HG03139 (cell line): ENCODE results near the gene LSP1.

Experiments used
- ATAC-seq: cut with Tn5 transposase; IDR thresholded peaks from one replicate; pipeline ENCODE4 v1.9.1; 2021; ENCODE audit not compliant: unreplicated experiment

The LSP1 gene

GRCh38 chr11:1824221-1825038, 28.5 kb upstream of the LSP1 start:
- no peak for ATAC-seq

GRCh38 chr11:1825039-1825740, 27.7 kb upstream of the LSP1 start:
- no peak for ATAC-seq

DNA sequence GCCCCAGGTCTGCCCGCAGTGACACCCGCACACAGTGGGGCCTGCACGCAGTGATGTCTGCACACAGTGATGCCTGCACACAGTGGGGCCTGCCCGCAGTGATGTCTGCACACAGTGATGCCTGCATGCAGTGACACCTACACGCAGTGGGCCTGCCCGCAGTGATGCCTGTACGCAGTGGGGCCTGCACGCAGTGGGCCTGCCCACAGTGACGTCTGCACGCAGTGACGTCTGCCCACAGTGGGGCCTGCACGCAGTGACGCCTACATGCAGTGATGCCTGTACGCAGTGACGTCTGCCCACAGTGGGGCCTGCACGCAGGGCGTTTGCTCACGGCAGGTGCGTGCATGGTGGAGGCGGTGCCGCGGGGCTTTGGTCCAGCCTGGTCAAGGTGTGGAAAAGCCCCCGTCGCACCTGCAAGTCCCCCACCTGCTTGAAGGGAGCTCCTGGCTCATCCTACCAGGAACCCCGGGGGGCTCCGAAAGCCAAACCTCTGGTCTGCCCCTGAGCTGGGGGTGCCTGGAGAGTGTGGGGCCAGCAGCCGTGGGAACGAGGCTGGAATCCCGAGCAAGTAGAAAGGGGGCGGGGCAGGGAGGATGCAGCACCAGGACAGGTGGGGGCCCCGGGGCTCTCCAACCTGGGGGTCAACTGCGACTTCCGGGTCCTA, 27.0 kb upstream of the LSP1 start:
- ATAC-seq: no peak

DNA sequence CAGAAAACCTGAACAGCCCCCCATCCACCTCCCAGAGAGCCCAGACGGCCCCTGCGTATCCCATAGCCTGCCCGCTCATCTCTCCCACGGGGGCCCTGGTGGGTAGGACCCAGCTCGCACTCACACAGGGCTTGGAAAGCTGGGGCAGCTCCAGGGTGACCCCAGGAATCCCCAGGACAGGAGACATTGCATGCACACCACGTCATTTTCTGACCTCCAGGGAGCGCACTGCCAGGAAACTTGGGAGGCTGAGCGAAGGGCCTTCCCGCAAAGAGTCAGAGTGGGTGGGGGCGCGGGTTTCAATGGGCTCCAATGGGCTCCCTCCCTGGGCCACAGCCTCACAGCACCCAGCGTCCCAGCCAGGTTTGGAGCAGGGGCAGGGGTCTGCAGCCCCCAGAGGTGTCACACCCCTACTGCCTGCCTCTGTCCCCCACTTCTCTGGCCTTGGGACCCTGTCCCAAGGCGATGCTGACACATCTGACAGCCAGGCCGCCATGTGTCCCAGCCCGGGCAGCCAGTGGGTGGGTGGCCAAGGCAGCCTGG, 26.3 kb upstream of the LSP1 start:
- no peak for ATAC-seq

DNA sequence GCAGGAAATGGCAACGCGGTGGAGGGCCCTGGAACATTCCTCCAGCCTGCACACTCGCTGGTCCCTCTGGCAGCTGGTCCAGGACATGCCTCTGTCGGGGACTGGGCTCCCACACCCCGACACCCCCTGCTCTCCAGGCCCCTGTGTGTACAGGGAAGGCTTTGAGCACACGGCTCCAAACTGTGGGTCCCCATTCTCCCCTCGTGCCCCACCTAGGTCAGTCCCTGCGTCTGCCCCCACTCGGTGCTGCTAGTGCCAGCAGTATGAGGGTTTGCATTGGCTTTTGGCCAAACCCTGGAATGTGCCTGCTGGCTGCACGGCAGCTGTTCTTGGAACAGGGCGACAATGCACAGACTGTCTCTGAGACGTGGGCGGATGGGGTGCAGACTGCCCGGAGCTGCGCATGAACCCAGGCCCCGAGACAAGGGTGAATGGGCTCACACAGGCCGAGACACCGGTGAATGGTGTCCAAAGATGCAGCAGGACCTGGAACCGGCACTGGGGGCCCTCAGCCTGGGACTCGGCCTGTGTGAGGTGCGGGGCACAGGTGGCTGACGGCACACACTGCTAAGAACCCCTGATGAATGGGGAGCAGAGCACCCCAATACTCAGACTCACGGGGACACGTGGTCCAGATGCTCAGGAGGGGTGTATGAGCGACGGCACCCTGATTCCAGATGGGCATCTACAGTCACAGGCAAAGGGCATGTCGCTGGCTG, 25.6 kb upstream of the LSP1 start:
- ATAC-seq: no peak

- no peak for ATAC-seq
These were observed 25.0 kb upstream of the LSP1 start for GRCh38 chr11:1827931-1828330.

- ATAC-seq: no peak
These were observed 24.3 kb upstream of the LSP1 start for GRCh38 chr11:1828542-1828941.

- no peak for ATAC-seq
These were observed 23.7 kb upstream of the LSP1 start for GRCh38 chr11:1829039-1829820.

DNA sequence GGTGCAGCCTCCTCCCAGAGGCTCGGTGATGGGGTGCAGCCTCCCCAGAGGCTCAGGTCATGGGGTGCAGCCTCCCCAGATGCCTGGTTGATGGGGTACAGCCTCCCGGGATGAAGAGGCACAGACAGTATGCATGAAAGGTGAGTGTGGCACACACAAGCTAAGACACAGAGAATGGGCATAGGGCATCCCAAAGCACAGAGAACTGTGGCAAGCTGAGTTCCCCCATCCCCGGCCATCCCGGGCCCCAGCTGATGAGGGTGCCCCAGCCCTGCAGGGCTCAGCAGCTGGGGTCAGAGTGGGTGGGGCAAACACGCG, 22.9 kb upstream of the LSP1 start:
- ATAC-seq: no peak

DNA sequence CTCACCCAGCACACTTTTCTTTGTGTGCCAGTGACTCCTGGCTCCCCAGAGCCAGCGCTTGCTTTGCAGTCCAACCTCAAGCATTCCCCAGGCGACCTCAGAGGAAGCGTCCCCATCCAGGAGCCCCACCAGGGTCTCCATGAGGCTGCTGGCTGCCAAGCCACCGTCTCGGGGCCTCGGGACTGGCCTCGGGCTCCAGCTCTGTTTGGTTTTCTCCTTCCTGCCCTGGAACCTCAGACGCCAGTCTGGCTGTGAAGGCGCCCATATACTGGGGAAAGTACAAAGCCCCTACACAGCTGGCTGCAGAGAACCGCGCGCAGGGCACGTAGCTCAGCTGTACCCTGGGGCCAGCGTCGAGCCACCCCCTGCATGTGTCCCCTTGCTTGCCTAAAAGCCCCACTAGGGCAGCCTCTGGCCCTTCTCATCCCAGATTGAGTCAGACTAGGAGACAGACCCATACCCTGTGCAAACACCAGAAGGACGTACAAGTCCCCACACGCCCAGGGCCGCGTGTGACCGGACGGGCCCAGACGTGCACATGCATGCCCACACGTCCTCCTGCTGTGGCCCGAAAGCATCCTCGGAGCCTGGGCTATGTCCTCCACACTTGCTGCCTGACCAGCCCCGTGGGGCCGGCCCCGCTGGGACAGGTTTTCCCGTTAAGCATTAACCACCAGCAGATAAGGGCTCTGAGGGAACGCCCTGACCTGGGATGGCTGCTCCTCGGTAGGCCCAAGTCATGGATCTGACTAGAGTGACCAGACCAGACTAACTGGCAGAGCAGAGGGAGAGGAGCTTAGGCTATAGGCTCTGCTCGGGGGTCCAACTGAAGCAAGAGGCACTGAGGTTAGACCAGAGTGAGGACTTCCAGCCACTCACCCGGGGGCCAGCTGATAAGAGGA, 22.3 kb upstream of the LSP1 start:
- no peak for ATAC-seq

DNA sequence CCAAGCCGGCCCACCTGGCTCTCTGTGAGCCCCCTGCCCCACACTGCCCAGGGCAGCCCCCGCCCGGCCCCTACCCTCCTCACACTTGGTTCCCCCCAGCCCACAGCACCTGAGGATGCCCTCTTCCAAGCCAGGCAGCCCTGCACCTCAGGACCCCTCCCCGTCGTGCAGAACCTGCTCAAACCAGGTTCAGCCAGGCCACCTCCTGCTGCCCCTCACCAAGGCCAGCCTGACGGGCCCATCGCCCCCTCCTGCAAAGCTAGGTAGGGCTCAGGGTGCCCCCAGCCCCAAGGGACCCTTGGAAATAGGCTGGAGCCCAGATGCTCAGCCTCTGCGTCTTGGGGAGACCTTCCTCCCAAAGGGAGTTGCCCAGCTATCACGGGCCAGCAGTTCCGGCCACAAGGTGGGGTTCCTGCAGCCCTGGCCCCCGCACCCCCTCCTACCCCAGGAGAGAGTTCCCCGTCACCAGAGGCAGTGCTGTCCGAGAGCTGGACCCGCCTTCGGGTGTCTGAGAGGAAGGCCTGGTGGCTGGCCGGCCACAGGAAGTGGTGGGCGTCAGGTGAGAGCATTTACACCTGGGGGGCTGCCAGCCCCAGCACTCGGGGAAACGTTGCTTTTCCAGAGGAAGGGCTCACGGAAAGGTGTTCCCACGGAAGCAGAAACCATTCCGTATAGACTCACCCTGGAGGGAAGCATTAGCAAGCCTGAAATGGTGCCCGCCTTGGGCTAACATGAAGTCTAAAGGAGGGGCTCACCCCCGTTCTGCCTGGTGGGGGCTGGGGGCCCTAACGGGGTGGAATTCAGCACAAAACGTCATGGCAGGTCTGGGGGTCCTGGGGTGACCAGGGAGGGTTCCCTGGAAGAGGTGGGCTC, 21.3 kb upstream of the LSP1 start:
- ATAC-seq: no peak

DNA sequence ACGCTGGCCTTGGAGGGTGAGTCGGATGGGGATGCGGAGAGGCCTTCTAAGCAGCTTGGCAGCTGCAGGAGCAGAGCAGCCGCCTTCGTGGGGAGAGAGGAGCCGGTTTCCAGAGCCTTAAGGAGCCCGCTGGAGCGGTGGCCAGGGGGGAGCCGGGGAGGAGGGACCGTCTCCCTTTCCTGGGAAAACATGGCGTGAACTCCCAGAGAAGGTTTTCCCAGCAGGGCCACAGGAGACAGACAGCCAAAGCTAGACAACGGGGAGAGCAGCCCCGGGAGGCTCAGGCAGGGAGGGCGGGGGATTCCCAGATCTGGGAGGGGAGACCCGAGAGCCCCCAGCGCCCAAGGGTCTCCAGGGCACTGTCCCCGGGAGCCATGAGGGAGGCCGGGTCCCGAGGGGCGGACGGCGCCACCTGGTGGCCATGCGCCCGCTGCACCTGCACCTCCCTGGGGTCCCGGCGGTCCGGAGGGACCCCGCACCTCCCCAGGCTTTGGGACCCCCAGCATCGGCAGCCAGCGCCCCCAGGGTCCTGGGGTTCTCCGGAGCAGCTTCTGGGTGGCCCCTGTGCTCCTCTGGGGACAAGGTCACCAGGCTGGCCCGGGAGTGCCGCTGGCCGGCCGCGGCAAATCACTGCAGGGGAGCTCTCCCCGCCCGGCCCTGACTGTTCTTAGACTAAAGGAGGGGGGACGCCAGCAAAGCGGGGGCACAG, 20.5 kb upstream of the LSP1 start:
- no peak for ATAC-seq

DNA sequence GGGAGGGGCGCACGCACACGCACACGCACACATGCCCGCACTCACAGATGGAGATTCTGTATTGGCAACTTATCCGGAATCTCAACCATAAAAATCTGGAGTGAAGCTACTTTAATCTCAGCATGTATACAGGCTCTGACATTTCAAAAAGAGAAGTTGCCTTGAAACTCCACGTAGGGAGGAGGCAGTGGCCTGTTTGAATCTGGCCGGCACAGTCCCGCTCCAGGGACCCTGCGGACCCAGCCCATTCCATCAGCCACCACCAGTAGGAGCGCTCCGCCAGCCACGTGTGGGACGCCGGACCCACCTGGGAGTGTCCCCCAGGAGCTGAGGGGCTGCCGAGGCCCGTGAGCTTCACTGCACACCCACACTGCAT, 20.0 kb upstream of the LSP1 start:
- ATAC-seq: no peak

- ATAC-seq: no peak
These were observed 18.7 kb upstream of the LSP1 start for GRCh38 chr11:1834062-1834610.

DNA sequence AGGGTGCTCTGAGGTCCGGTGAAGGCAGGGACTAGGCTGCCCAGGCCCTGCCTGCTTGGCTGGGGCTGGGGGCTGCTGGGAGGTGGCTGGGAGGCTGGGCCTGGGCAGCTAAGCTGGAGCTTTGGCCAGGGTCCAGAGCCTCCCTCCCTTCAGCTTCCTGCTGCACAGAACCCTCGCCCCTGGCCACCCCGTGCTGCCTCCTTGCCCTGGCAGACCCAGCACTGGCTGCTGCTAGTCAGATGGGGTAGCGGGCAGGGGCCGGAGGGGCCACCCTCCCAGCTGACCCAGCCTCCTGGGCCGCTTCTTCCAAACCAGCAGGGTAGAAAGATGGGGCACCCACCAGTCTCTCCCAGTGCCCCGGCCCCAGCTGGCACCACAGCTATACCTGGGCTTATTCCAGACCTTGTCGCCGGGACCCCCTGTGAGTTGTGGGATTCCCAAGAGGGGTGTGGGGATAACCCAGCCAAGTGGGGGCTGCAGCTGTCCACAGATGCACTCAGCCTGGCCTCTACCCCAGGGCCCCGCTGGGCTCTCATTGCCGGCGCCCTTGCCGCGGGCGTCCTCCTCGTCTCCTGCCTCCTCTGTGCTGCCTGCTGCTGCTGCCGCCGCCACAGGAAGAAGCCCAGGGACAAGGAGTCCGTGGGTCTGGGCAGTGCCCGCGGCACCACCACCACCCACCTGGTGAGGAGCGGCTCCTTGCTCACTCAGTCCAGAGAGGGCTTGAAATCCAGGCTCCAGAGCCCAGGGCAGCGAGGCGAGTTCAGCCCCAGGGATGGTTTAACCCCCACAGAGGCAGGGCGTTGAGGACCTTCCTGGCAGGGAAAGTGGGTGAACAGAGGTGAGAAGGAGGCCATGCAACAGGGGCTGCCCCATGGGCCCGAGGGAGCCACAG, 17.9 kb upstream of the LSP1 start, which contains the start of gene SYT8:
Gene SYT8, plus strand, starts transcription at position 212 of the 892 bp plus-strand sequence. Its CDS starts 116 bp downstream, at position 328.
- no peak for ATAC-seq

- no peak for ATAC-seq
These were observed 17.2 kb upstream of the LSP1 start for GRCh38 chr11:1835671-1836010.
